HepG2 (cell line): ENCODE results near the gene DLX1. TPM values are rescaled to one million over a fixed set of nuclear protein-coding genes. Genes with fewer than 3 reads are reported as not detected.
A peak's percentile ranks its signal among the peaks of the same experiment; 100 is the strongest.

ENCODE experiments used
- ATF4 ChIP-seq, 2 experiments: fragments of 450-650 bp in 1 of 2; sonication (generic) in 1 of 2; formaldehyde crosslinking; IDR thresholded peaks; 2 replicates each; pipeline versions ENCODE4 v1.5.0 to v1.8.0; 2020 to 2022; ENCODE audit warnings: mild to moderate bottlenecking in 1 of 2, missing genetic modification reagents in 1 of 2
- FOXM1 ChIP-seq: sonication (generic); formaldehyde crosslinking; IDR thresholded peaks from 2 replicates; pipeline ENCODE4 v1.5.0; 2020; ENCODE audit warnings: missing genetic modification reagents
- HNF1B ChIP-seq: sonication (generic); formaldehyde crosslinking; IDR thresholded peaks from 2 replicates; pipeline ENCODE4 v1.5.1; 2020; ENCODE audit warnings: mild to moderate bottlenecking, moderate library complexity, missing genetic modification reagents
- HNRNPK ChIP-seq: fragments of 200-400 bp; formaldehyde crosslinking; IDR thresholded peaks from 2 replicates; pipeline ENCODE4 v1.6.1; 2018; ENCODE audit warnings: low read length, low read depth, moderate library complexity, mild to moderate bottlenecking; ENCODE audit not compliant: poor library complexity, severe bottlenecking
- KDM5B ChIP-seq: sonication (generic); formaldehyde crosslinking; IDR thresholded peaks from 2 replicates; pipeline ENCODE4 v1.4.0; 2020; ENCODE audit warnings: missing genetic modification reagents, mild to moderate bottlenecking, borderline replicate concordance
- MAFK ChIP-seq, 2 experiments: IDR thresholded peaks in 1 of 2; conservative IDR thresholded peaks in 1 of 2; 2 replicates each; pipeline ENCODE4 v1.6.1; 2011; ENCODE audit warnings: improper control_type of control experiment in 2 of 2, low read length in 2 of 2
- MYPOP ChIP-seq: sonication (generic); formaldehyde crosslinking; IDR thresholded peaks from 2 replicates; pipeline ENCODE4 v1.8.1; 2023; ENCODE audit warnings: mild to moderate bottlenecking, moderate library complexity, missing genetic modification reagents
- NR2F2 ChIP-seq: IDR thresholded peaks from 2 replicates; pipeline ENCODE4 v1.6.1; 2012; ENCODE audit warnings: low read depth, inconsistent platforms, borderline replicate concordance
- PPARG ChIP-seq: conservative IDR thresholded peaks from 2 replicates; pipeline ENCODE4 v1.6.1; 2016; ENCODE audit warnings: missing biosample characterization, missing genetic modification reagents
- PRDM10 ChIP-seq: sonication (generic); formaldehyde crosslinking; IDR thresholded peaks from 2 replicates; pipeline ENCODE4 v1.4.0; 2020; ENCODE audit warnings: low read depth, missing genetic modification reagents
- SPEN ChIP-seq: sonication (generic); formaldehyde crosslinking; IDR thresholded peaks from 2 replicates; pipeline ENCODE4 v1.5.1; 2020; ENCODE audit warnings: low read depth, mild to moderate bottlenecking, missing genetic modification reagents
- THYN1 ChIP-seq: sonication (generic); formaldehyde crosslinking; IDR thresholded peaks from 2 replicates; pipeline ENCODE4 v1.8.1; 2023; ENCODE audit warnings: low read depth, mild to moderate bottlenecking, moderate library complexity, missing genetic modification reagents, borderline replicate concordance
- TIGD3 ChIP-seq: sonication (generic); formaldehyde crosslinking; IDR thresholded peaks from 2 replicates; pipeline ENCODE4 v1.5.1; 2020; ENCODE audit warnings: mild to moderate bottlenecking, missing genetic modification reagents, borderline replicate concordance
- ZBED4 ChIP-seq: sonication (generic); formaldehyde crosslinking; IDR thresholded peaks from 2 replicates; pipeline ENCODE4 v1.4.0; 2020; ENCODE audit warnings: missing genetic modification reagents, borderline replicate concordance
- ZNF879 ChIP-seq: sonication (generic); formaldehyde crosslinking; IDR thresholded peaks from 2 replicates; pipeline ENCODE4 v1.8.1; 2023; ENCODE audit warnings: missing genetic modification reagents
- polyA plus RNA-seq, 8 experiments: library from polyadenylated mRNA; depleted of rRNA in 3 of 8; stranded (reverse) in 7 of 8; unstranded in 1 of 8; fragments of >200 nt; fragmentation: Illumina TruSeq in 4 of 8; extraction: Trizol in 4 of 8; gene quantifications; 2 replicates each; pipeline versions ENCODE4 v1.2.1 to v1.2.3, GENCODE V29; 2011 to 2016; ENCODE audit warnings: low read depth in 4 of 8, missing spikeins in 1 of 8, mixed read lengths in 1 of 8; ENCODE audit not compliant: insufficient read depth in 1 of 8
- total RNA-seq, 5 experiments: library from RNA; depleted of rRNA; stranded (reverse); fragments of >200 nt; fragmentation: Illumina TruSeq; extraction: Trizol; gene quantifications; 2 replicates each; pipeline ENCODE4 v1.2.3, GENCODE V29; 2016; ENCODE audit warnings: low read depth in 1 of 5

The DLX1 gene
- total and polyA plus RNA-seq, 2 of the 13 experiments (the other 11 are each of a cell fraction or from before 2014, with no cell fraction given) = 0.18 to 0.86 TPM

GRCh38 chr2:172119089-172119488, 33.8 kb downstream of the DLX1 start (continued):
- TF ChIP-seq HNF1B (CRISPR knock-in tag) (no peak), ZNF879 (CRISPR knock-in tag) (no peak), THYN1 (no peak), NR2F2 (no peak), ATF4 (CRISPR knock-in tag; IDR thresholded peaks at IDR 0.05) (peak in 1 of 2 experiments; percentile 85; a peak in 2 of 4 replicates), PRDM10 (CRISPR knock-in tag) (no peak), PPARG (CRISPR knock-in tag) (peak; percentile 28; the same call in 1 of the 2 replicates), MYPOP (CRISPR knock-in tag) (no peak), KDM5B (CRISPR knock-in tag) (no peak), SPEN (CRISPR knock-in tag) (no peak), TIGD3 (CRISPR knock-in tag) (no peak), MAFK (conservative IDR thresholded peaks at IDR 0.05 in 1 of 2, IDR thresholded peaks at IDR 0.05 in 1 of 2; ENCODE audit: low read length in 2 of 2) (peak; percentile 25 to 33; a peak in 2 of 4 replicates), ZBED4 (no peak), HNRNPK (no peak), FOXM1 (CRISPR knock-in tag) (no peak)
